ENCODE data around the gene KLRC1. TPM values are rescaled to one million over a fixed set of nuclear protein-coding genes. Genes with fewer than 3 reads are reported as not detected.
"Not testable (repeated sequence)": the region's sequence is repeated elsewhere in the genome, so short reads cannot be mapped to it uniquely, and the experiment has no call there.

The KLRC1 gene
- total and polyA plus RNA-seq, 9 of the 15 experiments (the other 6 are each of a cell fraction or from before 2014, with no cell fraction given), result not detected

GRCh38 chr12:10439608-10440274 lies 13.4 kb downstream of the KLRC1 start:
- BruUV-seq (replicated peaks); in situ Hi-C loops (cut with MboI); ATAC-seq; H3K9me1 ChIP-seq (ENCODE audit: control insufficient read depth, insufficient read depth, low read length); H3K4me2 ChIP-seq (ENCODE audit: insufficient read depth, low read length); H3K27ac ChIP-seq (ENCODE audit: extremely low read depth, low read depth, low read length); H3K9me3 ChIP-seq (replicated peaks; ENCODE audit: control insufficient read depth, insufficient read depth, low read depth, low read length); FAIRE-seq; POLR2A ChIA-PET; H3K79me2 ChIP-seq (ENCODE audit: control insufficient read depth, insufficient read depth, low read length); intact Hi-C loops (cut with micrococcal nuclease); H3K9ac ChIP-seq (ENCODE audit: insufficient read depth in 1 of 2, low read depth in 2 of 2, low read length in 2 of 2); H3K4me3 ChIP-seq; H3K27me3 ChIP-seq (ENCODE audit: control insufficient read depth in 2 of 2, insufficient read depth in 2 of 2, low read length in 2 of 2); DNase-seq (ENCODE audit: extremely low read depth in 1 of 4, low spot score in 3 of 4); H3K36me3 ChIP-seq (ENCODE audit: control insufficient read depth, insufficient read depth, low read length); CTCF ChIA-PET (ENCODE audit: low intra/inter-chr PET ratio); H3K4me1 ChIP-seq (replicated peaks in 1 of 2; ENCODE audit: control insufficient read depth in 2 of 2, insufficient read depth in 2 of 2, low read length in 2 of 2); H4K20me1 ChIP-seq (replicated peaks; ENCODE audit: control insufficient read depth, insufficient read depth, low read length); H2AFZ ChIP-seq (ENCODE audit: low read depth, low read length): not testable (repeated sequence)
- WGBS (ENCODE audit: insufficient coverage, low coverage, missing lambda C conversion rate), result 0% methylated on average over 1 of the region's 2 CpGs

GRCh38 chr12:10437601-10438000 lies 15.6 kb downstream of the KLRC1 start:
- intact Hi-C loops (cut with micrococcal nuclease); POLR2A ChIA-PET; H3K4me1 ChIP-seq (replicated peaks in 1 of 2; ENCODE audit: control insufficient read depth in 2 of 2, insufficient read depth in 2 of 2, low read length in 2 of 2); H3K36me3 ChIP-seq (ENCODE audit: control insufficient read depth, insufficient read depth, low read length); DNase-seq (ENCODE audit: extremely low read depth in 1 of 4, low spot score in 3 of 4); H3K4me2 ChIP-seq (ENCODE audit: insufficient read depth, low read length); ATAC-seq; H3K27ac ChIP-seq (ENCODE audit: extremely low read depth, low read depth, low read length); CTCF ChIA-PET (ENCODE audit: low intra/inter-chr PET ratio); H3K79me2 ChIP-seq (ENCODE audit: control insufficient read depth, insufficient read depth, low read length); in situ Hi-C loops (cut with MboI); H3K27me3 ChIP-seq (ENCODE audit: control insufficient read depth in 2 of 2, insufficient read depth in 2 of 2, low read length in 2 of 2); H3K9ac ChIP-seq (ENCODE audit: insufficient read depth in 1 of 2, low read depth in 2 of 2, low read length in 2 of 2); H2AFZ ChIP-seq (ENCODE audit: low read depth, low read length); H3K4me3 ChIP-seq; H4K20me1 ChIP-seq (replicated peaks; ENCODE audit: control insufficient read depth, insufficient read depth, low read length); FAIRE-seq; H3K9me3 ChIP-seq (replicated peaks; ENCODE audit: control insufficient read depth, insufficient read depth, low read depth, low read length); H3K9me1 ChIP-seq (ENCODE audit: control insufficient read depth, insufficient read depth, low read length); BruUV-seq (replicated peaks): not testable (repeated sequence)
- no CpG with 5 or more reads among the region's 2 CpGs for WGBS (ENCODE audit: insufficient coverage, low coverage, missing lambda C conversion rate)

- in situ Hi-C loops (cut with MboI); H2AFZ ChIP-seq (ENCODE audit: low read depth, low read length); H3K27me3 ChIP-seq (ENCODE audit: control insufficient read depth in 2 of 2, insufficient read depth in 2 of 2, low read length in 2 of 2); H3K36me3 ChIP-seq (ENCODE audit: control insufficient read depth, insufficient read depth, low read length); H3K4me2 ChIP-seq (ENCODE audit: insufficient read depth, low read length); POLR2A ChIA-PET; H3K79me2 ChIP-seq (ENCODE audit: control insufficient read depth, insufficient read depth, low read length); H3K9me3 ChIP-seq (replicated peaks; ENCODE audit: control insufficient read depth, insufficient read depth, low read depth, low read length); BruUV-seq (replicated peaks); H4K20me1 ChIP-seq (replicated peaks; ENCODE audit: control insufficient read depth, insufficient read depth, low read length); H3K27ac ChIP-seq (ENCODE audit: extremely low read depth, low read depth, low read length); H3K9ac ChIP-seq (ENCODE audit: insufficient read depth in 1 of 2, low read depth in 2 of 2, low read length in 2 of 2); H3K4me1 ChIP-seq (replicated peaks in 1 of 2; ENCODE audit: control insufficient read depth in 2 of 2, insufficient read depth in 2 of 2, low read length in 2 of 2); H3K9me1 ChIP-seq (ENCODE audit: control insufficient read depth, insufficient read depth, low read length); H3K4me3 ChIP-seq; intact Hi-C loops (cut with micrococcal nuclease); CTCF ChIA-PET (ENCODE audit: low intra/inter-chr PET ratio): not testable (repeated sequence)
- DNase-seq (ENCODE audit: extremely low read depth in 1 of 4, low spot score in 3 of 4) (peak in 1 of 4 experiments; percentile 41), ATAC-seq (peak; percentile 84), FAIRE-seq (peak; percentile 62)
- WGBS (ENCODE audit: insufficient coverage, low coverage, missing lambda C conversion rate), result no CpG with 5 or more reads among the region's 3 CpGs
Observed at GRCh38 chr12:10435816-10436215, 17.4 kb downstream of the KLRC1 start, which contains the start of gene KLRC2. Gene KLRC2 (minus strand): TSS chr12:10436010. CDS start chr12:10435986, 24 bp downstream.

GRCh38 chr12:10430623-10431022 lies 22.6 kb downstream of the KLRC1 start:
- H3K79me2 ChIP-seq (ENCODE audit: control insufficient read depth, insufficient read depth, low read length), result not testable (repeated sequence)

More at GRCh38 chr12:10430623-10431022, 22.6 kb downstream of the KLRC1 start:
- H3K9me1 ChIP-seq (ENCODE audit: control insufficient read depth, insufficient read depth, low read length); BruUV-seq (replicated peaks); DNase-seq (ENCODE audit: extremely low read depth in 1 of 4, low spot score in 3 of 4); H3K27ac ChIP-seq (ENCODE audit: extremely low read depth, low read depth, low read length); H3K27me3 ChIP-seq (ENCODE audit: control insufficient read depth in 2 of 2, insufficient read depth in 2 of 2, low read length in 2 of 2); FAIRE-seq; H3K4me1 ChIP-seq (replicated peaks in 1 of 2; ENCODE audit: control insufficient read depth in 2 of 2, insufficient read depth in 2 of 2, low read length in 2 of 2); H3K9ac ChIP-seq (ENCODE audit: insufficient read depth in 1 of 2, low read depth in 2 of 2, low read length in 2 of 2); H3K4me3 ChIP-seq; ATAC-seq; H3K36me3 ChIP-seq (ENCODE audit: control insufficient read depth, insufficient read depth, low read length); H3K9me3 ChIP-seq (replicated peaks; ENCODE audit: control insufficient read depth, insufficient read depth, low read depth, low read length); CTCF ChIA-PET (ENCODE audit: low intra/inter-chr PET ratio); intact Hi-C loops (cut with micrococcal nuclease); POLR2A ChIA-PET; in situ Hi-C loops (cut with MboI); H4K20me1 ChIP-seq (replicated peaks; ENCODE audit: control insufficient read depth, insufficient read depth, low read length); H2AFZ ChIP-seq (ENCODE audit: low read depth, low read length); H3K4me2 ChIP-seq (ENCODE audit: insufficient read depth, low read length): not testable (repeated sequence)
- WGBS (ENCODE audit: insufficient coverage, low coverage, missing lambda C conversion rate), result no CpG with 5 or more reads among the region's 4 CpGs
